GM11168 (cell line): ENCODE results near the gene KLHL17.
"Not testable (repeated sequence)": the region's sequence is repeated elsewhere in the genome, so short reads cannot be mapped to it uniquely, and the experiment has no call there.

ENCODE experiments used
- in situ Hi-C: fragments of 300-500 bp; cut with MboI; formaldehyde crosslinking; loops from one replicate; pipeline ENCODE4 v1.12.0; 2022; ENCODE audit warnings: low sequenced_read_pairs; ENCODE audit not compliant: unreplicated experiment

The KLHL17 gene

DNA sequence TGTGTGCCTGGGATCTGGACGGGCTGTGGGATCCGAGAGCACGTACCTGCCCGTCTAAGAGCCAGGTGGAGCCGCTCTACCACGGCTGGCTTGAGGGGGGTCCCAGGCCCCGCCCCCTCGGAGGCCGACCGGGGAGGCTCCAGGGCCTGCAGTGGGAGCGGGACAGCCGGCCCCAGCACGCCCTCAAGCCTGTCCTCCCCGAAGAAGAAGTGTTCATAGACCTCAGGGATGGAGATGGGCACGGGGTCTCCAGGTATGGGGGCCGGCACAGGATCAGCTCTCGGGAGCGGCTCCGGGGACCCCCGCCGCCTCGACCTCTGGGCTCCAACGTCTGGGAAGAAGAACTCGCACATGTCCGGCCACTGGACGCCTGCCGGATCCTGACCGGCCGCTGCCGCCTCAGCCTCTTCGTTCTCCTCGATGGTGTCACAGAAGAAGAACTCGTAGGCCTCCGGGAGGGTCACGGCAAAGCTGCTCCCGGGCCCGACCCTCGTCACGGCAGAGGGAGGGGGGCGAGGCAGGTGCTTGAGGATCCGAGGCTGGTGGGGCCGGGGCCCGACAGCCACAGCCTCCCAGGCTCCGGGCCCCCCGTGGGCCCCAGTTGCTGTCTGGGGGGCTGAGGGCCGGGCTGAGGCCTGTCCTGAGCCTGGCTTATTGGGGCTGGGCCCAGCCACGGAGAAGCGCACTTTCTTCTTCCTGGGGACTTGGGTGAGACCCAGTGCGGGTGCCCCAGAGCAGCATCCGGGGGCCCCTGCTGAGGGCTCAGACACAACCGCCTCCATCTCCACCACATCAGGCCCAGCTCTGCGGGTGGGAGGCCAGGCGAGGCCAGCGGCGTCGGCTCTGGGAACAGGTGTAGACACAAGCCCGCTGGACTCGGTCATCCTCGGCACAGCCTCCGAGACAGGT lies 18.7 kb downstream of the KLHL17 start:
- in situ Hi-C loops: no loop called here

DNA sequence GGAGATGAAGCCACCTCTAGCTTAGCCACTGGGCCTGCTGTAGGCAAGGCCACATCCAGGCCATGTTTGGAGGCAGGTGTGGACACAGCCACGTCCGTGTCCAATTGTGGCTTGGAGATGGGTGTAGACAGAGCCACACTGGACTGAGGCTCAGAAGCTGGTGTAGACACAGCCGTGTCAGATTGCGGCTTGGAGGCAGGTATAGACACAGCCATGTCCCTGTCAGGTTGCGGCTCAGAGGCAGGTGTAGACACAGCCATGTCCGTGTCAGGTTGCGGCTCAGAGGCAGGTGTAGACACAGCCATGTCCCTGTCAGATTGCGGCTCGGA lies 19.3 kb downstream of the KLHL17 start:
- in situ Hi-C loops: no loop called here

DNA sequence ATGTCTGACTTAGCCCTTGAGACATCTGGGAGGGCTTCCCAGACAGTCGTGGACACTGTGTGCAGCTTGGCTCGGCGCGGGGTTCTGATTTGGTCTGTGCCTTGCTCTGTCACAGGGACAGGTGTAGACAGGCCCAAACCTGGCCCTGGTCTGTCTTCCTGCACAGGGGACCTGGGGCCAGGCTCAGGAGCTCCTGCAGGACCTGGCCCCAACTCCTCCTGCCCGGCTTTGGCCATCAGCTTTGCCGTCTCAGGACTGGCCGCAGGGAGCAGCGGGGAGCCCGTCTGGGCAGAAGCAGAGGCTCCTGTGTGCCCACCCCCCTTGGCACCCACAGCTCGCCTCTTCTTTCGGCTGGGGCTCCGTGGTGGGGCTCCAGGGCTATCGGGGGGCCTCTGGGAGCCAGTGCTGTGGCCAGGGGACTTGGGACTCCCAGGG lies 19.8 kb downstream of the KLHL17 start:
- in situ Hi-C loops: no loop called here

DNA sequence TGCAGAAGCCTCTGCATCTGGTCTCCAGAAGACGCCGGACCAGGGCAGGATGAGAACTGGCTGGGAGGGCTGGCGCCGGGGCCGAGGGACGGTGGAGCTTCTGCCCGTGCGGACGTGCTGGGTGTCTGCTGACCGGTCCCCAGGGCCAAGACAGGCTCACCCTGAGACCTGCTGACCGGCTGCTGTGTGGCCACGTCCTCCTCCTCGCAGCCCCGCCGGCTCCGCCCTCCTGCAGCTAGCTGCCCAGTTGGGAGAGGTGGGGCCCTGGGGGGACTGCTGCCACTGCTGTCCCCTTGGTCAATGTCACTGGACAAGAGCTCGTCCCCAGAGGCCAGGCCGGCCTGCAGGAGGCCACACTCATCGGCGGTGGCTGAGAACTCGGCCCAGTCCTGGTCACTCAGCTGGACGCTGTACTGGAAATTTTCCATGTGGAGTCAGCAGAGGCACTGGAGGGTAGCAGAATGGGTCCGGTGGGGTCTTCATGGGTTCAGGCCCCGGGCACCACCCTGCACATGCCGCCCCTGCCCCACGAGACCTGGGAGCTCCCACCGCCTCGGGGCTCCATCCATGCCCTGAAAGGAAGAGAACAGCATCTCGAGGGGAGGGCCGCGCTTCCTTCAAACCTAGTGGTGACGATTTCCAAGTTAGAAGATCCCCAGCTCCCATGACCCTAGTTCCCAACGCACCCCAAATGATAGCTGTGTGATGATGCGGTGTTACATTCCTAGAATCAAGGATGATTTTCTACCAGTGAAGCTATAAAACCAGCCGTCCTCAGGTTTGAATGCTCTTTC lies 20.4 kb downstream of the KLHL17 start:
- in situ Hi-C loops: no loop called here

DNA sequence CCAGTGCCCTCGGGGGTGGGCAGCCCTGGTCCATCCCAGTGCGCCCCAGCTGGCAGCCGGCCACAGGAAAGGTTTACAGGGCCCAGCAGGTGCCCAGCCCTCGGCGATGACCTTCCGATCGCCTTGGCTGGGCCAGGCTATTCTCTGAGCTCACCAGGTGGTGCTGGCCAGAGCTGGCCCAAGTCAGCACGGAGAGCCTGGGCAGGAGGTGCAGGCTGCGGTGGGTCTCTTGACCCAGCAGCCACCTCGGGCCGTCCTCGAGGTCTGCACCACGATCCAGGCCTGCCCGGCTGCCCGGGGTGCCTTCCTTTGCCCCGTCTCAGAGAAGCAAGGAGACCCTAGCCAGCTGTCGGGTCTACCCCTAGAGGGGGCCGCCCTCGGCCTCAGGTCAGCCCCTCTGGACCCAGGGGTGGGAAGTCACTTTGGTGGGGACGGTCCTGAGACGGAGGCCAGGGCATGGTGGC lies 21.1 kb downstream of the KLHL17 start:
- in situ Hi-C loops: no loop called here

DNA sequence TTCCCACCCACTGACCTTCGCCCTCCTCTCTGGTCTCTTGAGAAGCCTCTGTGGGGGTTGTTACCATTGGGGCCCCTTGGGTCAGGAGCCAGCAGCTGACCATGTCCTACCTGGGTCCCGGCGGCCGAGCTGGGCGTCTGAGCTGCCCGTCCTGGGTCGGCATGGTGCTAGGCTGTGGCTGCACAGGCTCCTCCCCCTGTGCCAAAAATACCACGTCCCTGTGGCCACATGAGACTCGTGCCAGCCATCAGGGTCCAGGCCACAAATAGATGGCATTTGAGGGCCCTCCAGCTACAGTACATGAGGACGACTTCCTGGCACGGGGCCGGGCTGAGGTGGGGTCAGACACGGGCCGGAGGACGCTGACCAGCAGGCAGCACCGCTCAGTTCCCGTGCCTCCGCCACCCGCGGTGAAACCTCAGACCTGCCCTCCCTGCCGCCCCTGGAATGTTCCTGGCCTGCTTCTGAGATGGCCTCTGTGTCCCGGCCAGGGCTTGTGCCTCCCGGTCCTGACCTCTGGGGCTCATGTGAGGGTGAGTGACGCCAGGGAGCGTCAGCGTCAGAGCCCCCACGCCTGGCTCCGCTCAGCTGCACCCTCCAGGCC lies 21.7 kb downstream of the KLHL17 start, which contains the start of gene PERM1:
PERM1 (minus strand) TSS at position 139 of the 604 bp plus-strand sequence. CDS start 1,064 bp downstream, outside the sequence.
- in situ Hi-C loops: no loop called here

DNA sequence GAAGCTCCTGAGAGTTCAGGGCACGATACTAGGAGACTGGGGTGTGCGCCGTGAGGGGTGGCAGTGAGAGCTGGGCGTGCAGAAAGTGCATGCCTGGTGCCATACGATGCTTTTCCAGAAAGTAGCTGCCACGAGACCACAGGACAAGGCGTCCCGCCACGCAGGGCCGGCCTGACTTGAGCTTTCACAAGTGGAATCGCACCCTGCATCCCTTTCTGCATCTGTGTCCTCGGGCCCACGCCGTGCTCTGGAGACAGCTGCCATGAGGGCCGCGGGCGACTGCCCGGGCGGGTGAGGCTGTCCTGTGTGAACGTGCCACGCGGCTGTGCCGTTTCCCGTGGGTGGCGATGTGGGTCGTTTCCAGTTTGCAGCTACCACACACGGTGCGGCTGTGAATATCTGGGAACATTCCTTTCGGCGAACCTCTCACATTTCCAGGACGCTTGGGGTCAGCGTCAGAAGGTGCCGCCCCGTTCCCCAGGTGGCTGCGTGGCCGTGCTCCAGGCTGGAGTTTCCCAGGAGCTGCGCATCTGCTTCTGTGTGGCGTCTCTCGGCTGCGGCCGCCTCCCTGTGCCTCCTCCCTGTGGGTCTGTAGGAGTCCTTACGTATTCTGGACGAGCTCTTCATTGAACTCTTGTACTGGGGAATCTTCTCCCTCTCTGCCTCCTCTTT lies 22.5 kb downstream of the KLHL17 start:
- in situ Hi-C loops: no loop called here

DNA sequence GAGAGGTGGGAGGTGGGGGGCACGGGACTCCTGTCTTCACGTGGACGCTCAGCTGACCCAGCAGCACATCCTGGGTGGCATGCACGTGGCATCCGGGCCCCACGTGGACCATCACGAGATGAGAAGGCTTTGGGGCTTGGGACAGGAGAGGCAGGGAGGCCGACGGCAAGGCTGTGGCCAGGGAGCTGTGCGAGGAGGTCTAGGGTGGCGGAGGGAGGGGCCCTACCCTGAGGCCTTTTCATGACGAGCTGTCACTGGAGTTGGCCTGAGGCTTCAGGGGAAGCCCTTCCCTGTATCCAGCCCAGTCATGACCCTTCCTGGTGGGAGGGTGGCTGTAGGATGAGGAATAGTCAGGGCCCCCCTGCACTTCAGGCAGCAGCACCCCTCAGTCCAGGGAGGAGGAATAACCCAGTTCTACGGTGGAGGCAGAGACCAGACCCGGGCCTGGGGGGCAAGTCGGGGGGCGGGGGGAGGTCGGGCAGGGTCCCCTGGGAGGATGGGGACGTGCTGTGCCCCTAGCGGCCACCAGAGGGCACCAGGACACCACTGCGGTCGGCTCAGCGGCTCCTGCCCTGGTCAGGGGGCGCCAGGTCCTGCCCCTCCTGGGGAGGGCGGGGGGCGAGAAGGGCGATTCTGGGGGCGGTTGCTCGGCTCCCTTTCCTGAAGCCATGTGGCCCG lies 23.6 kb downstream of the KLHL17 start:
- in situ Hi-C loops: no loop called here

DNA sequence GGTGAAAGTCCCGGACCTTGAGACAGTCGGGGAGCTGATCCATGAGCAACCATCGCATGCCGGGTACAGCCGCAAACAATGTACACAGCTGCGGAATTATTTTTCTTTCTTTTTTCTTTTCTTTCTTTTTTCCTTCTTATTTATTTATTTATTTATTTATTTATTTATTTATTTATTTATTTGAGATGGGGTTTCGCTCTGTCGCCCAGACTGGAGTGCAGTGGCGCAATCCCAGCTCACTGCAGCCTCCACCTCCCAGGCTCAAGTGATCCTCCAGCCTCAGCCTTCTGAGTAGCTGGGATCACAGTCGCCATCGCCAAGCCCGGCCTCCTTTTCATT lies 24.1 kb downstream of the KLHL17 start:
- in situ Hi-C loops: no loop called here

DNA sequence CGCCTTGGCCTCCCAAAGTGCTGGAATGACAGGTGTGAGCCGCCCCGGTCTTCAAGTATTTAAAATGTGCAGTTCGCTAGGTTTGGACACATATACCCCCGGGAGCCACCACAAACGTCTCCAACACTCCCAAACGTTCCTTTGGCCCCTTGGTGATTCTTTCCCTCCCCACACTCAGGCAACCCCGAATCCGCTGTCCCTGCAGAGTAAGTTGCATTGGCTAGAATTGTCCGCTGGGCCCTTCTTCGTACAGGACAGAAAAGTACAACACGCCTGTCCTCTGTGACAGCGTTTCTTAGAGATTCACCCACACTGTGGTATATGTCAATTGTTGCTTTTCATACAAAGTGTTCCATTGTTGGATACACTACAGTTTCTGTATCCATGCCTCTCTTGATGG lies 24.7 kb downstream of the KLHL17 start:
- in situ Hi-C loops: no loop called here

DNA sequence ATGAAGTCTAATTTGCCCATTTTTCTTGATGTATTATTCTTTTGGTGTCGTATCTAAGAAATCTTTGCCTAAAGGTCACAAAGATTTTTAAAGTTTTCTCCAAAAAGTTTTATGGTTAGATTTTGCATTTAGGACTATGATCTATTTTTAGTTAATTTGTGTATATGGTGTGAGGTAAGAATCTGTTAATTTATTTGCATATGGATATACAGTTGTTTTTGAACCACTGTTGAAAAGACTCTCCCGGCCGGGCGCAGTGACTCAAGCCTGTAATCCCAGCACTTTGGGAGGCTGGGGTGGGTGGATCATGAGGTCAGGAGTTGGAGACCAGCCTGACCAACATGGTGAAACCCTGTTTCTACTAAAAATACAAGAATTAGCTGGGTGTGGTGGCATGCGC lies 27.7 kb downstream of the KLHL17 start:
- in situ Hi-C loops: not testable (repeated sequence)

DNA sequence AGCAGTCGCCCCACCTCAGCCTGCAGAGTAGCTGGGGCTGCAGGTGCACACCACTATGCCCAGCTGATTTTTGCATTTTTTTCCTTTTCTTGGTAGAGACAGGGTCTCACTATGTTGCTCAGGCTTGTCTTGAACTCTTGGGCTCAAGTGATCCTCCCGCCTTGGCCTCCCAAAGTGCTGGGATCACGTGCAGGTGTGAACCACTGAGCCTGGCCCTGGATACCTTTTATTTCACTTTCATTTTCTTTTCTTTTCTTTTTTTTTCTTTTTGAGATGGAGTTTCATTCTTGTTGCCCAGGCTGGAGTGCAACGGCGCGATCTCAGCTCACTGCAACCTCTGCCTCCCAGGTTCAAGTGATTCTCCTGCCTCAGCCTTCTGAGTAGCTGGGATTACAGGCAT lies 30.9 kb downstream of the KLHL17 start:
- in situ Hi-C loops: not testable (repeated sequence)

DNA sequence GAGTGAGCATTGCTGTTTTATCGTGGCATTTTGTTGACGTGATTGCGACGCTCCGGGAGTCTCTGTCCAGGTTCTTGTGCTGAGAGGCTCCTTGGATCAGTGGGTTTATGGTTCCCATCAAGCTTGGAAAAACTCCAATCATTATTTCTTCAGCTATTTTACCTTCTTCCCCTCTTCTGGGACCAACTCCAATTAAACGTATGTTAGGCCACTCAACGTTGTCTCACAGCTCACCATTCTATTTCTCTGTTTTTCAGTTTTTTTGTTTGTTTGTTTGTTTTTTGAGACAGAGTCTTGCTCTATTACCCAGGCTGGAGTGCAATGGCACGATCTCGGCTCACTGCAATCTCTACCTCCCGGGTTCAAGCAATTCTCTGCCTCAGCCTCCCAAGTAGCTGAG lies 31.5 kb downstream of the KLHL17 start:
- in situ Hi-C loops: no loop called here

DNA sequence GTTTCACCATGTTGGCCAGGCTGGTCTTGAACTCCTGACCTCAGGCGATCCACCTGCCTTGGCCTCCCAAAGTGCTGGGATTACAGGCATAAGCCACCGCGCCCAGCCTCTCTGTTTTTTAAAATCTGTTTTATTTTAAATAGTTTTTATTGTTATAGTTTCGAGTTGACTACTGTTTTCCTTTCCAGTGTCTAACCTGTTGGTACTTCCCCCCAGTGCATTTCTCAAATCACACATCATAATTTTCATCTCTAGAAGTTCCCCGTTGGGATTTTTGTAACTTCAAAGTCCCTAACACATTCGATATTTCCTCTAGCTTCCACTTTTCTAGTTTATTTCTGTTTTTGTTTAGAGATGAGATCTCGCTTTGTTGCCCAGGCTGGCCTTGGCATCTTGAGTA lies 32.0 kb downstream of the KLHL17 start:
- in situ Hi-C loops: no loop called here

DNA sequence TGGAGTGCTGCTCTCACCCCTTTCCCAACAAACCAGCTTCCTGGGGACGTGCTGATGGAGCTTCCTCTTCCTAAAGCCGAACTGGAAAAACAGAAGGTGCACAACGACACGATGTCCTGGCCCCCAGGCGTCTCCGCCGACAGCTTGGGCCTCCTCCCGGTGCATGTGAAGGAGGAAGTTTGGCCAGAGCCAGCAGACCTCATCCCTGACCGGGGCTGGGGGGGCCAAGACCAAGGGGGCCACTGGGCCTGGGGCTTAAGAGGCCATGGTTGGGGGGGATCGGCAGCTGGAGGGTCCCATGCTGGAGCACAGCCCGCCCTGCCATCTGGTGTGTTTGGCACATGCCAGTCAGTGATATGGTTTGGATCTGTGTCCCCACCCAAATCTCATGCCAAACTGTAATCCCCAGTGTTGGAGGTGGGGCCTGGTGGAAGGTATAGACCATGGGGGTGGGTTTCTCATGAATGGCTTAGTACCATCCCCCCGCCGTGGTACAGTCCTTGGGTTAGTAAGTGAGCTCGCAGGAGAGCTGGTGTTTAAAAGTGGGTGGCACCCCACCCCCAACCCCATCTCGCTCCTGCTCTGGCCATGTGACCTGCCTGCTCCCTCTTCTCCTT lies 33.1 kb downstream of the KLHL17 start:
- in situ Hi-C loops: no loop called here

DNA sequence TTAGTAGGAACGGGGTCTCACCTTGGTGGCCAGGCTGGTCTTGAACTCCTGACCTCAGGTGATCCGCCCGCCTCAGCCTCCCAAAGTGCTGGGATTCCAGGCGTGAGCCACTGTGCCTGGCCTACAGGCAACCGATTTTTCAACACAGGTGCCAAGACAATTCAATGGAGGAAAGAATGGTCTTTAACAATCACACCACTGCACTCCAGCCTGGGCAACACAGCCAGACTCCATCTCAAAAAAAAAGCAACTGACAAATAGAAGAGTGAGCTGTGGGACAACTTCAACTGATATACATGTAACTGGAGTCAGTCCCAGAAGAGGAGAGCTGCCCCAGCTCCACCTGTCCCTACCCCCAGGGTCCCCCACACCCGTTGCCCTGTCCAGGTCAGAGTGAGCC lies 34.2 kb downstream of the KLHL17 start:
- in situ Hi-C loops: not testable (repeated sequence)

DNA sequence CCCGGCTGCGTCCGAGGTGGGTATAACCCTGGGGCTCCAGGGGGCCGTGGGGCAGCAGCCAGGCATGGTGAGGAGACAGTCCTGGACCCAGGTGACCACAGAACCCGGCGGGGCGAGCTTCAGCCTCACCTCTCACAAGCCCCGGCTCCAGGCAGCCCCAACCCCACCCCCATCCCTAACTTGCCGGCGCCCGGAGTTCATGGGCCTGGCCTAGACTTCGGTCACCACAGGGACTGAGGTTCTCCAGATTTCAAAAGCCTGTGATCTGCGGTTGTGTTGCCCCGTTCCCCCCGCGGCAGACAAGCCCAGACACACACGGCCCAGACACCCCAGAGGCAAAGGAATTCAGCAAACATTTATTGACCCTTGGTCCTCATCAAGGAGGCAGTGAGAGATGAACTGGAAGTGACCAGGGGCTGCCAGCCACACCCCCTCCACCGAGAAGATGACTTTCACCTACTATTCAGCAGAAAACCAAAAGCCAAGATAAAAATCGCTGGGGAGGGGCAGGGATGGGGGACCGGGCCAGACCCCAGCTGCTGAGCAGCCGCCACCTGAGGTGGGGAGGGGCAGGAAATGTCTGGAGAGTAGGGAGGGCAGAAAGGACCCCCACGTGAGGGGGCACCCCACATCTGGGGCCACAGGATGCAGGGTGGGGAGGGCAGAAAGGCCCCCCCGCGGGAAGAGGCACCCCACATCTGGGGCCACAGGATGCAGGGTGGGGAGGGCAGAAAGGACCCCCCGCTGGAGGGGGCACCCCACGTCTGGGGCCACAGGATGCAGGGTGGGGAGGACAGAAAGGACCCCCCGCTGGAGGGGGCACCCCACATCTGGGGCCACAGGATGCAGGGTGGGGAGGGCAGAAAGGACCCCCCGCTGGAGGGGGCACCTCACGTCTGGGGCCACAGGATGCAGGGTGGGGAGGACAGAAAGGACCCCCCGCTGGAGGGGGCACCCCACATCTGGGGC lies 35.6 kb downstream of the KLHL17 start:
- in situ Hi-C loops: no loop called here
